ENCODE results near the gene NR4A3.

DNA sequence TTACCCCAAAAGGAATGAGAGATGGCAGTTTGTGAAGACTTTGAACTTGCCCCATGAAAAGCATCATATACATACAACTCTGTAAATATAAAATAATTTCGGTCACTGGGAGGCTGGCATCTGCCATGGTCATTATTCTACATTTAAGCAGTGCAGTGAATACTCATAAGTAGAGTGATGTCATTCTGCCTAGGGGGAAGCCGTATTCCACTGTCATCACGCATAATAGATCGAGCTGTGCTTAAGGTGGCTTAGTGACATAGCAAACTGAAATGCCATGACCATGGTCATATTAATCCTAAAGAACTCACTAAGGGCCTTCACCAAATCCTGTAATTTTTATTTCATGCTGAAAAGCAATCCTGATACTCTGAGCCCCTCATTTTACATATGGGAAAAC lies 42.4 kb upstream of the NR4A3 start:
- no peak for TF ChIP-seq POLR2A (IDR thresholded peaks at IDR 0.05)
- TF ChIP-seq, protein P1, sequence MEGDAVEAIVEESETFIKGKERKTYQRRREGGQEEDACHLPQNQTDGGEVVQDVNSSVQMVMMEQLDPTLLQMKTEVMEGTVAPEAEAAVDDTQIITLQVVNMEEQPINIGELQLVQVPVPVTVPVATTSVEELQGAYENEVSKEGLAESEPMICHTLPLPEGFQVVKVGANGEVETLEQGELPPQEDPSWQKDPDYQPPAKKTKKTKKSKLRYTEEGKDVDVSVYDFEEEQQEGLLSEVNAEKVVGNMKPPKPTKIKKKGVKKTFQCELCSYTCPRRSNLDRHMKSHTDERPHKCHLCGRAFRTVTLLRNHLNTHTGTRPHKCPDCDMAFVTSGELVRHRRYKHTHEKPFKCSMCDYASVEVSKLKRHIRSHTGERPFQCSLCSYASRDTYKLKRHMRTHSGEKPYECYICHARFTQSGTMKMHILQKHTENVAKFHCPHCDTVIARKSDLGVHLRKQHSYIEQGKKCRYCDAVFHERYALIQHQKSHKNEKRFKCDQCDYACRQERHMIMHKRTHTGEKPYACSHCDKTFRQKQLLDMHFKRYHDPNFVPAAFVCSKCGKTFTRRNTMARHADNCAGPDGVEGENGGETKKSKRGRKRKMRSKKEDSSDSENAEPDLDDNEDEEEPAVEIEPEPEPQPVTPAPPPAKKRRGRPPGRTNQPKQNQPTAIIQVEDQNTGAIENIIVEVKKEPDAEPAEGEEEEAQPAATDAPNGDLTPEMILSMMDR (IDR thresholded peaks at IDR 0.05) = no peak

Measured in heart left ventricle (tissue), 13 donors.